Measurements from ENCODE around the gene AKAP13. TPM values are rescaled to one million over a fixed set of nuclear protein-coding genes. Genes with fewer than 3 reads are reported as not detected.

Gene AKAP13
- total and polyA plus RNA-seq, 2 experiments from 2014 or later = 53.1 to 108 TPM

- TF ChIP-seq CTCF (IDR thresholded peaks at IDR 0.05; ENCODE audit: low read depth, low read length) = no peak
- H3K27ac ChIP-seq = no peak overlapping the region
- H3K4me3 ChIP-seq = no peak overlapping the region
- no peaks in the 10 kb centered on the region for H3K27me3 ChIP-seq
- no peaks in the 10 kb centered on the region for H3K9me3 ChIP-seq (ENCODE audit: low read depth)
- no peak for DNase-seq (ENCODE audit: low read depth in 1 of 2, low spot score in 1 of 2)
- no peaks in the 10 kb centered on the region for H3K36me3 ChIP-seq
- peaks cover 15% of the 10 kb centered on the region for H3K4me1 ChIP-seq (ENCODE audit: low read depth)
Measured at GRCh38 chr15:85353516-85353915, 26.9 kb upstream of the AKAP13 start.

- Histone ChIP-seq H3K9me3 (ENCODE audit: low read depth) (no peaks in the 10 kb centered on the region), H3K4me3 (no peak overlapping the region), H3K4me1 (ENCODE audit: low read depth) (peaks cover 11% of the 10 kb centered on the region), H3K27me3 (no peaks in the 10 kb centered on the region), H3K36me3 (no peaks in the 10 kb centered on the region), H3K27ac (no peak overlapping the region)
- peak in 1 of 2 donors; percentile 41 for DNase-seq (ENCODE audit: low read depth in 1 of 2, low spot score in 1 of 2)
- no peak for TF ChIP-seq CTCF (IDR thresholded peaks at IDR 0.05; ENCODE audit: low read depth, low read length)
Measured at GRCh38 chr15:85354461-85354860, 25.9 kb upstream of the AKAP13 start.

- no peak for DNase-seq (ENCODE audit: low read depth in 1 of 2, low spot score in 1 of 2)
- H3K27ac ChIP-seq = no peak overlapping the region
- no peak for TF ChIP-seq CTCF (IDR thresholded peaks at IDR 0.05; ENCODE audit: low read depth, low read length)
- no peak overlapping the region for H3K4me3 ChIP-seq
- no peaks in the 10 kb centered on the region for H3K36me3 ChIP-seq
- no peaks in the 10 kb centered on the region for H3K27me3 ChIP-seq
- no peaks in the 10 kb centered on the region for H3K9me3 ChIP-seq (ENCODE audit: low read depth)
- H3K4me1 ChIP-seq (ENCODE audit: low read depth) = peaks cover 11% of the 10 kb centered on the region
Measured at GRCh38 chr15:85354948-85355347, 25.5 kb upstream of the AKAP13 start.

- no peaks in the 10 kb centered on the region for H3K36me3 ChIP-seq
- H3K4me3 ChIP-seq = no peak overlapping the region
- H3K9me3 ChIP-seq (ENCODE audit: low read depth) = no peaks in the 10 kb centered on the region
- no peak overlapping the region for H3K27ac ChIP-seq
- peaks cover 11% of the 10 kb centered on the region for H3K4me1 ChIP-seq (ENCODE audit: low read depth)
- no peak for TF ChIP-seq CTCF (IDR thresholded peaks at IDR 0.05; ENCODE audit: low read depth, low read length)
- no peaks in the 10 kb centered on the region for H3K27me3 ChIP-seq
- DNase-seq (ENCODE audit: low read depth in 1 of 2, low spot score in 1 of 2) = no peak
Measured at GRCh38 chr15:85356276-85356675, 24.1 kb upstream of the AKAP13 start.

GRCh38 chr15:85361323-85361722 lies 19.1 kb upstream of the AKAP13 start:
- no peak for TF ChIP-seq CTCF (IDR thresholded peaks at IDR 0.05; ENCODE audit: low read depth, low read length)
- peak overlapping the region; percentile 84 for H3K27ac ChIP-seq
- H3K4me3 ChIP-seq = no peak overlapping the region

More at GRCh38 chr15:85361323-85361722, 19.1 kb upstream of the AKAP13 start:
- H3K4me1 ChIP-seq (ENCODE audit: low read depth) = peaks cover 24% of the 10 kb centered on the region
- no peaks in the 10 kb centered on the region for H3K27me3 ChIP-seq
- no peaks in the 10 kb centered on the region for H3K36me3 ChIP-seq
- no peaks in the 10 kb centered on the region for H3K9me3 ChIP-seq (ENCODE audit: low read depth)
- no peak for DNase-seq (ENCODE audit: low read depth in 1 of 2, low spot score in 1 of 2)
